Erythroblast (primary cell): ENCODE results near the gene HACE1.
"Not testable (repeated sequence)": the region's sequence is repeated elsewhere in the genome, so short reads cannot be mapped to it uniquely, and the experiment has no call there.

Experiments
- DNase-seq, 2 experiments: peaks; one replicate each; lab custom pipeline; 2025; lab: John Stamatoyannopoulos, UW
- GATA1 ChIP-seq: IDR thresholded peaks from 2 replicates; pipeline ENCODE4 v1.6.1; 2011; ENCODE audit warnings: low read depth, mild to moderate bottlenecking, control low read depth, low read length, moderate library complexity
- POLR2A ChIP-seq: IDR thresholded peaks from 2 replicates; pipeline ENCODE4 v1.6.1; 2011; ENCODE audit warnings: mild to moderate bottlenecking, low read length

Gene HACE1

GRCh38 chr6:104795363-104795762 lies 64.4 kb downstream of the HACE1 start:
- DNase-seq = no peak
- TF ChIP-seq GATA1 (no peak), POLR2A (no peak)

- DNase-seq = peak; percentile 18 to 27
- TF ChIP-seq GATA1 (no peak), POLR2A (no peak)
Observed at GRCh38 chr6:104789770-104790190, 69.9 kb downstream of the HACE1 start.

- no peak for DNase-seq
- TF ChIP-seq GATA1 (no peak), POLR2A (no peak)
Observed at GRCh38 chr6:104788400-104788799, 71.3 kb downstream of the HACE1 start.

- no peak for DNase-seq
Observed at GRCh38 chr6:104787305-104787704, 72.4 kb downstream of the HACE1 start.

GRCh38 chr6:104784884-104785283 lies 74.8 kb downstream of the HACE1 start:
- TF ChIP-seq GATA1 (no peak), POLR2A (no peak)
- no peak for DNase-seq

More at GRCh38 chr6:104787305-104787704, 72.4 kb downstream of the HACE1 start:
- no peak for TF ChIP-seq GATA1
- no peak for TF ChIP-seq POLR2A

GRCh38 chr6:104771258-104771832 lies 88.4 kb downstream of the HACE1 start:
- DNase-seq = peak; percentile 16 to 41

GRCh38 chr6:104768906-104769305 lies 90.8 kb downstream of the HACE1 start:
- peak; percentile 11 to 22 for DNase-seq
- TF ChIP-seq POLR2A = no peak
- no peak for TF ChIP-seq GATA1

More at GRCh38 chr6:104771258-104771832, 88.4 kb downstream of the HACE1 start:
- no peak for TF ChIP-seq POLR2A
- TF ChIP-seq GATA1 = no peak

- TF ChIP-seq POLR2A (no peak), GATA1 (no peak)
- DNase-seq = no peak
Observed at GRCh38 chr6:104766595-104766994, 93.1 kb downstream of the HACE1 start.

- TF ChIP-seq POLR2A (no peak), GATA1 (no peak)
- peak; percentile 8 to 33 for DNase-seq
Observed at GRCh38 chr6:104754788-104755409, 104.8 kb downstream of the HACE1 start.

GRCh38 chr6:104753251-104753650 lies 106.5 kb downstream of the HACE1 start:
- TF ChIP-seq POLR2A = no peak
- TF ChIP-seq GATA1 = no peak
- no peak for DNase-seq

GRCh38 chr6:104750449-104750848 lies 109.3 kb downstream of the HACE1 start:
- TF ChIP-seq GATA1 (no peak), POLR2A (no peak)
- no peak for DNase-seq

- DNase-seq = not testable (repeated sequence)
Observed at GRCh38 chr6:104739124-104739523, 120.6 kb downstream of the HACE1 start.

GRCh38 chr6:104737567-104737966 lies 122.2 kb downstream of the HACE1 start:
- not testable (repeated sequence) for DNase-seq

- no peak for DNase-seq
- TF ChIP-seq POLR2A = no peak
- no peak for TF ChIP-seq GATA1
Observed at GRCh38 chr6:104736545-104736944, 123.2 kb downstream of the HACE1 start.

GRCh38 chr6:104730450-104730849 lies 129.3 kb downstream of the HACE1 start:
- TF ChIP-seq POLR2A (no peak), GATA1 (no peak)
- no peak for DNase-seq

GRCh38 chr6:104729433-104729832 lies 130.3 kb downstream of the HACE1 start:
- no peak for DNase-seq
- TF ChIP-seq POLR2A = no peak
- TF ChIP-seq GATA1 = no peak
